ENCODE data around the gene MACF1. TPM values are rescaled to one million over a fixed set of nuclear protein-coding genes. Genes with fewer than 3 reads are reported as not detected.

The MACF1 gene
- total RNA-seq, 1 experiment from 2014 or later: 103 TPM

DNA sequence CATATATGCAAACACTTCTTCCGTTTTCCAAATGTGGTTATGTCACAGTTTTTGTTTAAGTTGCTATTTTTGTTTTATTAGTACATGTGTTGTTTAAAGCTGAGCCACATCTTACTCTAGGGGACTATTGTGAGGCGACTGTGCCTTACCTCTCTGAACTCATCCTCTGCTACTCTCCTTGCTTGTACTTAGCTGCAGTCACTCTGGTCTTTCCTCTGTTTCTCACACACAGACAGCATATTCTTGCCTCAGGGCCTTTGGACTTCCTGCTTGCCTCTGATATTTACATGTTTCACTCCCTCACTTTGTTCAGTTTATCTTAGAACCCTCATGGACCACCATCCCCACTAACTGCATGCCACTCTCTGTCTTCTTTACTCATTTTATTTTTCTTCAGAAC lies 101.1 kb downstream of the MACF1 start:
- Histone ChIP-seq H3K79me2 (ENCODE audit: low read length) (no peaks in the 10 kb centered on the region), H3K9me2 (replicated peaks; ENCODE audit: low read length) (no peaks in the 10 kb centered on the region), H3K27me3 (ENCODE audit: low read length) (no peaks in the 10 kb centered on the region), H3K9ac (ENCODE audit: low read length) (no peak overlapping the region), H3K36me3 (ENCODE audit: low read depth, low read length) (peaks cover 17% of the 10 kb centered on the region; the same call in 1 of the 2 replicates), H3K27ac (ENCODE audit: low read length) (no peak overlapping the region), H3K9me3 (ENCODE audit: low read length) (no peaks in the 10 kb centered on the region), H2AFZ (ENCODE audit: low read length) (no peak overlapping the region), H3K4me1 (ENCODE audit: insufficient read depth, low read length) (no peaks in the 10 kb centered on the region), H3K4me2 (ENCODE audit: low read length) (no peak overlapping the region), H3K4me3 (ENCODE audit: low read length) (no peak overlapping the region), H3F3A (ENCODE audit: low read length, unreplicated experiment) (no peaks in the 10 kb centered on the region), H4K20me1 (ENCODE audit: low read length) (no peaks in the 10 kb centered on the region)
- no TSS peak for BruUV-seq (replicated peaks)
- TF ChIP-seq EZH2phosphoT487 (IDR thresholded peaks at IDR 0.05; ENCODE audit: borderline replicate concordance, low read length) (no peak), EZH2 (IDR thresholded peaks at IDR 0.05; ENCODE audit: low read length, unreplicated experiment) (no peak)
- TF ChIP-seq, protein P1, sequence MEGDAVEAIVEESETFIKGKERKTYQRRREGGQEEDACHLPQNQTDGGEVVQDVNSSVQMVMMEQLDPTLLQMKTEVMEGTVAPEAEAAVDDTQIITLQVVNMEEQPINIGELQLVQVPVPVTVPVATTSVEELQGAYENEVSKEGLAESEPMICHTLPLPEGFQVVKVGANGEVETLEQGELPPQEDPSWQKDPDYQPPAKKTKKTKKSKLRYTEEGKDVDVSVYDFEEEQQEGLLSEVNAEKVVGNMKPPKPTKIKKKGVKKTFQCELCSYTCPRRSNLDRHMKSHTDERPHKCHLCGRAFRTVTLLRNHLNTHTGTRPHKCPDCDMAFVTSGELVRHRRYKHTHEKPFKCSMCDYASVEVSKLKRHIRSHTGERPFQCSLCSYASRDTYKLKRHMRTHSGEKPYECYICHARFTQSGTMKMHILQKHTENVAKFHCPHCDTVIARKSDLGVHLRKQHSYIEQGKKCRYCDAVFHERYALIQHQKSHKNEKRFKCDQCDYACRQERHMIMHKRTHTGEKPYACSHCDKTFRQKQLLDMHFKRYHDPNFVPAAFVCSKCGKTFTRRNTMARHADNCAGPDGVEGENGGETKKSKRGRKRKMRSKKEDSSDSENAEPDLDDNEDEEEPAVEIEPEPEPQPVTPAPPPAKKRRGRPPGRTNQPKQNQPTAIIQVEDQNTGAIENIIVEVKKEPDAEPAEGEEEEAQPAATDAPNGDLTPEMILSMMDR (conservative IDR thresholded peaks at IDR 0.05; ENCODE audit: low read depth, low read length): no peak
- ChIA-PET POLR2A (ENCODE audit: unreplicated experiment) (interaction anchor here (0.6 kb wide), 1 partner anchor 116 kb away, joined by 3 read pairs; no protein-coding TSS in a partner anchor), CTCF (no interaction called here)
- DNase-seq (no peak), ATAC-seq (no peak)
- intact Hi-C loops (cut with micrococcal nuclease): no loop called here

DNA sequence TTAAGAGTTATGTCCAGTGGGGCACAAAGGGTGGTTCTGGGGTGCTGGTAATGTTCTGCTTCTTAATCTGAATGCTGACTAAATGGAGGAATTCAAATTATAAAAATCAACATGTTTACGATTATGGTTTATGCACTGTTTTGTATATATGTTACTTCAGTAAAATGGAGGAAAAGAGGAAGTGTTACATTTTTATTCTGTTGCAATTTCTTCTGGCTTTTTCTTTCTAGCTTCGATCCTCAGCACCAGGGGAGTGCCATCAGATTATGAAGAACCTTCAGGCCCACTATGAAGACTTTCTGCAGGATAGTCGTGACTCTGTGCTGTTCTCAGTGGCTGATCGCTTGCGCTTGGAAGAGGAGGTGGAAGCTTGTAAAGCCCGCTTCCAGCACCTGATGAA lies 105.5 kb downstream of the MACF1 start:
- Histone ChIP-seq H3K4me3 (ENCODE audit: low read length) (no peak overlapping the region), H3K9me2 (replicated peaks; ENCODE audit: low read length) (no peaks in the 10 kb centered on the region), H3K9ac (ENCODE audit: low read length) (no peak overlapping the region), H3K9me3 (ENCODE audit: low read length) (no peaks in the 10 kb centered on the region), H2AFZ (ENCODE audit: low read length) (no peak overlapping the region), H3K27me3 (ENCODE audit: low read length) (no peaks in the 10 kb centered on the region), H3K27ac (ENCODE audit: low read length) (no peak overlapping the region), H3F3A (ENCODE audit: low read length, unreplicated experiment) (no peaks in the 10 kb centered on the region), H3K4me2 (ENCODE audit: low read length) (no peak overlapping the region), H3K79me2 (ENCODE audit: low read length) (no peaks in the 10 kb centered on the region), H3K4me1 (ENCODE audit: insufficient read depth, low read length) (no peaks in the 10 kb centered on the region), H4K20me1 (ENCODE audit: low read length) (no peaks in the 10 kb centered on the region), H3K36me3 (ENCODE audit: low read depth, low read length) (peaks cover 12% of the 10 kb centered on the region; the same call in 1 of the 2 replicates)
- BruUV-seq (replicated peaks): no TSS peak
- DNase-seq: no peak
- intact Hi-C loops (cut with micrococcal nuclease): no loop called here
- no peak for ATAC-seq
- ChIA-PET POLR2A (ENCODE audit: unreplicated experiment) (no interaction called here), CTCF (no interaction called here)
- TF ChIP-seq, protein P1 (conservative IDR thresholded peaks at IDR 0.05; ENCODE audit: low read depth, low read length): no peak
- TF ChIP-seq EZH2phosphoT487 (IDR thresholded peaks at IDR 0.05; ENCODE audit: borderline replicate concordance, low read length) (no peak), EZH2 (IDR thresholded peaks at IDR 0.05; ENCODE audit: low read length, unreplicated experiment) (no peak)

DNA sequence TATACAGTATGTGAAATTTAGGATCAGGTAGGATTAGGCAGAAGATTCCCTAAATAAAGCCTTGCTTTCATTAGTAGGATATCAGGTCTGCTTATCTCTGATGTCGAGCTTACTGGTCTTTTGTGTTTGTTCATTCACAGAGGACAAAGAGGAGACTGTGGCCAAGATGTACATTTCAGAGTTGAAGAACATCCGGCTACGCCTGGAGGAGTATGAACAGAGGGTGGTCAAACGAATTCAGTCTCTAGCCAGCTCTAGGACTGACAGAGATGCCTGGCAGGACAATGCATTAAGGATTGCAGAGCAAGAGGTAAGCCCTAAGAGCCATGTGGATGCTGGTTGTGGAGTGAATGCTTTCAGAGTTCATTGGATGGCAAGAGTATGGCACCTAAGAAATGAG lies 106.2 kb downstream of the MACF1 start:
- no peaks in the 10 kb centered on the region for H3K79me2 ChIP-seq (ENCODE audit: low read length)
- TF ChIP-seq EZH2 (IDR thresholded peaks at IDR 0.05; ENCODE audit: low read length, unreplicated experiment): no peak
- no peak for TF ChIP-seq EZH2phosphoT487 (IDR thresholded peaks at IDR 0.05; ENCODE audit: borderline replicate concordance, low read length)
- TF ChIP-seq, protein P1 (conservative IDR thresholded peaks at IDR 0.05; ENCODE audit: low read depth, low read length): no peak
- no peaks in the 10 kb centered on the region for H4K20me1 ChIP-seq (ENCODE audit: low read length)
- H3K9me2 ChIP-seq (replicated peaks; ENCODE audit: low read length): no peaks in the 10 kb centered on the region
- no peak overlapping the region for H2AFZ ChIP-seq (ENCODE audit: low read length)
- H3F3A ChIP-seq (ENCODE audit: low read length, unreplicated experiment): no peaks in the 10 kb centered on the region
- no peak overlapping the region for H3K9ac ChIP-seq (ENCODE audit: low read length)
- ChIA-PET POLR2A (ENCODE audit: unreplicated experiment) (no interaction called here), CTCF (no interaction called here)
- BruUV-seq (replicated peaks): no TSS peak
- no peak for DNase-seq
- ATAC-seq: no peak
- H3K27me3 ChIP-seq (ENCODE audit: low read length): no peaks in the 10 kb centered on the region
- peaks cover 12% of the 10 kb centered on the region; the same call in 1 of the 2 replicates for H3K36me3 ChIP-seq (ENCODE audit: low read depth, low read length)
- no peaks in the 10 kb centered on the region for H3K9me3 ChIP-seq (ENCODE audit: low read length)
- intact Hi-C loops (cut with micrococcal nuclease): no loop called here
- H3K4me2 ChIP-seq (ENCODE audit: low read length): no peak overlapping the region
- no peak overlapping the region for H3K4me3 ChIP-seq (ENCODE audit: low read length)
- no peak overlapping the region for H3K27ac ChIP-seq (ENCODE audit: low read length)
- no peaks in the 10 kb centered on the region for H3K4me1 ChIP-seq (ENCODE audit: insufficient read depth, low read length)

Data from PC-3 (cell line).